ENCODE measurements around the gene STXBP6. TPM values are rescaled to one million over a fixed set of nuclear protein-coding genes. Genes with fewer than 3 reads are reported as not detected.

STXBP6 gene
- total RNA-seq, 1 experiment from 2014 or later = 0.27 TPM

GRCh38 chr14:24861083-24861630 is 188.8 kb downstream of the STXBP6 start:
- ATAC-seq (no peak), DNase-seq (ENCODE audit: low read depth, low spot score) (no peak)
- no peaks in the 10 kb centered on the region for H3K9me2 ChIP-seq (ENCODE audit: insufficient read depth)
- no peak for TF ChIP-seq MAX (IDR thresholded peaks at IDR 0.05)
- no peak for TF ChIP-seq JUND (IDR thresholded peaks at IDR 0.05)
- no peak for TF ChIP-seq REST (IDR thresholded peaks at IDR 0.05; ENCODE audit: low read depth)
- no peak for TF ChIP-seq EZH2 (IDR thresholded peaks at IDR 0.05)
- TF ChIP-seq ZFX (IDR thresholded peaks at IDR 0.05) = no peak
- TF ChIP-seq EGR1 (IDR thresholded peaks at IDR 0.05; ENCODE audit: low read depth) = no peak
- TF ChIP-seq ELF1 (IDR thresholded peaks at IDR 0.05; ENCODE audit: borderline replicate concordance, low read depth) = no peak
- no peak for TF ChIP-seq ATF3 (IDR thresholded peaks at IDR 0.05)
- TF ChIP-seq CBX3 (IDR thresholded peaks at IDR 0.05; ENCODE audit: low read depth) = no peak
- TF ChIP-seq POLR2AphosphoS5 (IDR thresholded peaks at IDR 0.05; ENCODE audit: low read depth, low read length) = no peak
- TF ChIP-seq CTCF (IDR thresholded peaks at IDR 0.05 in 2 of 3, conservative IDR thresholded peaks at IDR 0.05 in 1 of 3; ENCODE audit: borderline replicate concordance in 1 of 3, insufficient read depth in 1 of 3, low read depth in 2 of 3, low read length in 2 of 3) = no peak
- TF ChIP-seq ZNF274 (IDR thresholded peaks at IDR 0.05; ENCODE audit: low read depth, low read length) = no peak
- no peak for TF ChIP-seq ZBTB33 (IDR thresholded peaks at IDR 0.05; ENCODE audit: extremely low read depth, insufficient replicate concordance, low read length)
- TF ChIP-seq SIN3A (IDR thresholded peaks at IDR 0.05; ENCODE audit: low read depth) = no peak
- no peak for TF ChIP-seq SRF (IDR thresholded peaks at IDR 0.05; ENCODE audit: low read depth)
- peaks cover 0 to 5% of the 10 kb centered on the region in 2 experiments; a peak in 1 of 4 replicates for H3K9me3 ChIP-seq (ENCODE audit: control insufficient read depth in 1 of 2, insufficient read depth in 1 of 2, low read depth in 1 of 2, low read length in 2 of 2)
- ChIA-PET RAD21 (ENCODE audit: low non-redundant PET in 1 of 2, low total read pairs in 2 of 2, uncharacterized antibody in 2 of 2, unreplicated experiment in 2 of 2) (no interaction called here), CTCF (no interaction called here), POLR2A (no interaction called here)
- H2AFZ ChIP-seq (ENCODE audit: low read depth, low read length, poor library complexity, severe bottlenecking) = no peak overlapping the region
- intact Hi-C loops (cut with micrococcal nuclease) = no loop called here
- H3K9ac ChIP-seq (ENCODE audit: low read length) = no peak overlapping the region
- H3K4me2 ChIP-seq (ENCODE audit: low read length) = no peak overlapping the region
- H3K27me3 ChIP-seq (ENCODE audit: insufficient read depth, low read length) = no peaks in the 10 kb centered on the region
- H3K79me2 ChIP-seq (ENCODE audit: insufficient read depth, low read length) = no peaks in the 10 kb centered on the region
- no peak overlapping the region for H3K4me3 ChIP-seq (replicated peaks in 1 of 2; ENCODE audit: low read depth in 1 of 2, low read length in 2 of 2)
- no peak overlapping the region for H3K27ac ChIP-seq (ENCODE audit: low read depth, low read length)
- H3K36me3 ChIP-seq (ENCODE audit: control insufficient read depth in 1 of 2, insufficient read depth in 2 of 2, low read length in 2 of 2) = no peaks in the 10 kb centered on the region
- no peaks in the 10 kb centered on the region for H4K20me1 ChIP-seq (ENCODE audit: insufficient read depth)
- no TSS peak for BruUV-seq (replicated peaks)
- no peaks in the 10 kb centered on the region for H3K4me1 ChIP-seq (ENCODE audit: control insufficient read depth in 1 of 2, insufficient read depth in 2 of 2, low read length in 2 of 2)

Measured in HCT116 (cell line).